HTR-8/SVneo (cell line): ENCODE data around the gene RNF224.
"Not testable (repeated sequence)": the region's sequence is repeated elsewhere in the genome, so short reads cannot be mapped to it uniquely, and the experiment has no call there.

Experiments
- DNase-seq: peaks from one replicate; pipeline ENCODE4 v3.0.0; 2011; ENCODE audit warnings: low spot score, mixed read lengths; ENCODE audit not compliant: insufficient read length
- FAIRE-seq: peaks from 2 replicates; lab custom pipeline; 2011; peaks lifted over from hg19 to GRCh38; lab: Jason Lieb, UNC

The RNF224 gene

DNA sequence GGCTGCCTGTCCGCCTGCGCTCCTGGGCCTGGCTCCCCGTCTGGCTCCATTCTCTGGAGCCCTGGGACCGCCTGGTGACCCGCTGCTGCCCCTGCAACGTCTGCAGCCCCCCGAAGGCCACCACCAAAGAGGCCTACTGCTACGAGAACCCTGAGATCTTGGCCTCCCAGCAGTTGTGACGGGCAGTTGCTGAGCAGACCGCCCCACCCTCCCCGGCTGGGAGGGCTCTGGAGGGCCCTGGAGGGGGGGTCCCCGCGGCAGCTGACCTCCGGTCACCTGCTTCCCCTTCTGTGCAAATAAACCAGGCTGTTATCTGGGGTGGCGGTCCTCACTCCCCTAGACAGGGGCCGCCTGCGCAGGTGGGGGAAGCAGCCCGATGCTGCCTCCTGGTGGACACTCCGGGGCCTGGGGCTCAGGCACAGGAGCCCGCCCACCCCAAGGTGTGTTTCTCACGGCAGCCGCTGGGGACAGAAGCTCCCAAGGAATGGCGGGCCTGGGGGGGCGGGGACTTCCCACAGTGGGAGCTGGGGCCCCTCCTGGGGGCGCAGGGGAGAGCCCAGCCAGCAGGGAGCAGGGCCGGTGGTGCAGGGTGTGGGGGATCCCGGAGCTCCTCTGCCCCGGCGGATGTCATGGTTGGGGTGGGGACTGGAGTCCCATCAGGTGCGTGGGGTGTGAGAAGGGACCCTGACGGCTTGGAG is 9.1 kb downstream of the RNF224 start:
- FAIRE-seq (no peak), DNase-seq (peak; percentile 79)

DNA sequence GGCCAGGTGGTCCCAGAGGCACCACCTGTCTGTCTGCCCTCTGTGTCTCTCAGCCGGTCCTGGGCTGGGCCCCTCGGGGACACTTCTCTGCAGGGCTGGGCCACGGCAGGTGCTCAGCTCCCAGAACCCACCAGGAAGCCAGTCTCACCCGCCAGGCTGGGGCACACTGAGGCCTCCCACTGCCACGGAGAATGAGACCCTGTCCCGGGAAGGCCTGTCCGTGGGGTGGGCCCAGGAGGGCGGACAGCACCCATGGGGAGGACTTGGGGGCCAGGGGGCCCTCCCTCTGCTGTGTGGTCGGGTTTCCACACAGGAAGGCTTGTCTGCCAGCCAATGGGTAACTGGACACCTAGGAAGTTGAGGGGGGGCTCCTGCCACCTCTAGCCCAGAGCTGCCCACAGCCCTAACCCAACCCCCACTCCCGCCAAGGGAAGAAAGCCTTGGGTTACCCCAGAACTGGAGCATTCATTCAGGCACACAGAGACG is 9.7 kb downstream of the RNF224 start:
- FAIRE-seq (no peak), DNase-seq (no peak)

DNA sequence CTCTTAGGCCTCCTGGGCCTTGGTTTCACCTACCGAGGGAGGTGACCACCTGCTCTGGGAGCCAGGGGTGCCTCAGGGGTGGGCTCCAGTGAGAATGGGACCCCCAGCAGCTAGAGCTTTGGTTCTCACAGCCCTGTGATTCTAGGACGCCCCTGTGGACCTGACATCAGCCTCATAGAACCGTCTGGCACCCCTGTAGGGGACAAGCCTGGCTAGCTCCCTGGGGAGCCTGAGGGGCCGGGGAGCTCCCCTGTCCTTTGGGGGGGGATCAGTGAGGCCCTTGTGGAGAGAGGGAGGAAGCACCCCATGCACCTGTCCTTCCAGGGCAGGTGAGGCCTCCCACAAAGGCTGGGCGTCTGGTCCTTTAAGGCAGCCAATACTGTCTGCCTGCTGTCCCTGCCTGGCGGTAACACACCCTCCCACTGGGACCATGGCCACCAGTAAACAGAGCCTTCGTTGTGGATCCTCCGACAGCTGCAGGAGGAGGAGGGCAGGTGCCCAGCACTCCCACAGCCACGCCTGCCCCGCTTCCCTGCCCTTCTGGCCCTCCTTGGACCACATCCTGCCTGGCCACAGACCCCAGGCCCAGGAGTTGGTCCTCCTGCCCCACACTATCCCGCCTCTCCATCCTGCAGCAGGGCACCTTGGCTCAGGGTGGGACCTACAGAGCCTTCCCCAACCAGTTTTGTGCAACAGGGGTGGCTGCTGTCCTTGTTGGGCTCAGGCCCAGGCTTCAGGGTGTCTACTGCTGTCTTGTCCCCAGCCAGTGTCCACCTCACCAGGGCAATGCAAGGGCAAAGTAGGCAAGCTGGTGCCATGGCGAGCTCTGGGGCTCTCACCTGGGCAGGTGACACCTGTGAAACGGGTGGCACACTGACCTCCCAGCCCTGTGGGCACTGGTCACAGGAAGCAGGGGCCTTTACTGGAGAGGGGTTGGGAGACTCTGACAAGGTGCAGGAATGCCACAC is 10.7 kb downstream of the RNF224 start:
- FAIRE-seq (no peak), DNase-seq (no peak)

DNA sequence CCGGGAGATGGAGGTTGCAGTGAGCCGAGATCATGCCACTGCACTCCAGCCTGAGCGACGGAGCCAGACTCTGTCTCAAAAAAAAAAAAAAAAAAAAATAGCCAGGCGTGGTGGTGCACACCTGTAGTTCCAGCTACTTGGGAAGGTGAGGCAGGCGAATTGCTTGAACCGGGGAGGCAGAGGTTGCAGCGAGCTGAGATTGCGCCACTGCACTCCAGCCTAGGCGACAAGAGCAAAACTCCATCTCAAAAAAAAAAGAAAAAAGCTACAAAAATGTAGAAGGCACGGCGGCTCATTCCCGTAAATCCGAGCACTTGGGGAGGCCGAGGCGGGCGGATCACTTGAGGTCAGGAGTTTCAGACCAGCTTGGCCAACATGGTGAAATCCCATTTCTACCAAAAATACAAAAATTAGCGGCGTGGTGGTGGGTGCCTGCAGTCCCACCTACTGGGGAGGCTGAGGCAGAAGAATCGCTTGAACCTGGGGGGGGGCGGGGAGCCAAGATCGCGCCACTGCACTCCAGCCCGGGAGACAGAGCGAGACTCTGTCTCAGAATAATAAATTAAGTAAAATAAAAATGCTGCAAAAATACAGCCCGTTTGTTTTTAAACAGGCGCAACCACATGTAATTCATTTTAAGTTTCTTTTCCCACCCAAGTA is 12.4 kb downstream of the RNF224 start:
- not testable (repeated sequence) for DNase-seq, FAIRE-seq

DNA sequence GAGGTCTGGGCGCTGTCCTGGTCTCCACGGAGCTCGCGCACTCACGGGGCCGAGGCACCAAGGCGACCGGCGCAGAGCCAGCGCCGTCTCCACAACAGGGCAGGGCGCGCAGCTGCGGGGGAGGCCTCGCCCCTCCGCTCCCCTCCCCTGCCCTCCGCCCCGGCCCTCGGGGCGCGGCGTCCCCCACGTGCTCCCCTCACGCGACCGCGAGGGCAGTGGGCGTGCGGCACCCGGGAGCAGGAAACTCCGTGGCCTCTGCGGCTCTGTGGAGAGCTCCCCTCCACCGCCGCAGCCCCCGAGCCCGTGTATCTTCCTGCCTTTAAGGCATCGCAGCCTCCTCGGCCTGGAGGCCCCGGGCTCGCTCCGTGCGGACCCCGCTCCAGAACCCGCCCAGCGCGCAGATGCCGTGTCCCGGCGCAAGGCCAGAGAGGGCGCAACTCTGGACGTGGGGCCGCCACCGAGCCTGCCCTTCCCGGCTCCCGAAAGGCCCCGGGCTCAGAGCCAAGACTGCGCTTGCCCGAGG is 13.1 kb downstream of the RNF224 start:
- FAIRE-seq: peak; percentile 48
- DNase-seq: peak; percentile 39

DNA sequence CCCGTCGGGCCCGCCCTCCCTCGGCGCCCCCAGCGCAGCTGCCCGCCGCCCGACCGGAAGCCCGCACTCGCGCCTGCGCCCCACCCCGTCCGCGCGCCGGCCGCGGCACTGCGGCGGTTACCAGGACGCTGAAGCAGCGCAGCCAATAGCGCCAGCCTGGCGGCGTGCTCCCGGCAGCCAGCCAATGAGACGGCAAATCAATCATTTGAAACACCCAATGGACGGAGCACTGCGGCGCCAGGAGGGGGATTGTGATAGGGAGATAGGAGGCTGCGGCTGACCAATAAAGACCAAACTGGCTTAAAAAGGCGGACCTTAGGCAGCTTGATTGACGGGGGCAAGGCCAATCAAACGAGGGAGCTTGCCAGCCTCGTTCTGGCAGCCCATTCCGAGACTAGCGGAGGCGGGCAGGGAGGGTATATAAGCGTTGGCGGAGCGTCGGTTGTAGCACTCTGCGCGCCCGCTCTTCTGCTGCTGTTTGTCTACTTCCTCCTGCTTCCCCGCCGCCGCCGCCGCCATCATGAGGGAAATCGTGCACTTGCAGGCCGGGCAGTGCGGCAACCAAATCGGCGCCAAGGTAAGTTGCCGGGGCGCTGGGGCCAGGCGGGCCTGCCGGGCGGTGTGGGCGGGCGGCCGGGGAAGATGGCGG is 13.7 kb downstream of the RNF224 start, which contains the start of gene TUBB4B:
TSS of gene TUBB4B (plus strand) at position 447 of the 649 bp plus-strand sequence. CDS start at position 521, 74 bp downstream.
- peak; percentile 99 for FAIRE-seq

DNA sequence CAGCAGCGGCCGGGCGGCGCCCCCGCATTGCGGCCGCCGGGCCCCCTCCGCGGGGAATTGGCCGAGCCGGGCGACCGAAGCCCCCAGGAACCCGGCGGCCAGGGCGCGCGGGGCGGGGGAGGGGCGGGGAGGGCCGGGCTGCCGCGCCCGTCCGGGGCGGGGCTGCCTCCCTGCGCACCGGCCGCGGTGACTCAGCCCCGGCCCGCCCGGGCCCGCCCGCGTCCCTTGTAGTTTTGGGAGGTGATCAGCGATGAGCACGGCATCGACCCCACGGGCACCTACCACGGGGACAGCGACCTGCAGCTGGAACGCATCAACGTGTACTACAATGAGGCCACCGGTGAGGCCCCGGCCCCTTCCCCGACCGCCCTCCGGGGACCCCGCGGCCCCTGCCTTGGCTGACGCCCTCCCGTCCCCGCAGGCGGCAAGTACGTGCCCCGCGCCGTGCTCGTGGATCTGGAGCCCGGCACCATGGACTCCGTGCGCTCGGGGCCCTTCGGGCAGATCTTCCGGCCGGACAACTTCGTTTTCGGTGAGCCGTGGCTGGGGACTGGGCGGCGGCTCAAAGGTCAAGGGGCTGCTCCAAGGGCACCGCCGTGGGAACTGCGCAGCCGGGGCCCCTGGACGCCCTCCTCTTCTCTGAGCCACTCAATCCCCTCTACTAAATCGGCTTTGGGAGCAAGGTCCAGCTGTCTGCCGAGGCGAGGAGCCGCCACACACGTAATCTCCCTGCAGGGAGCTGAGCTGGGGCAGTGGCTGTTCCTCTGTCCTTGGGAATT is 14.4 kb downstream of the RNF224 start:
- DNase-seq (peak; percentile 27), FAIRE-seq (no peak)

More for the DNA sequence above, 13.7 kb downstream of the RNF224 start, which contains the start of gene TUBB4B:
- peak; percentile 99 for DNase-seq

DNA sequence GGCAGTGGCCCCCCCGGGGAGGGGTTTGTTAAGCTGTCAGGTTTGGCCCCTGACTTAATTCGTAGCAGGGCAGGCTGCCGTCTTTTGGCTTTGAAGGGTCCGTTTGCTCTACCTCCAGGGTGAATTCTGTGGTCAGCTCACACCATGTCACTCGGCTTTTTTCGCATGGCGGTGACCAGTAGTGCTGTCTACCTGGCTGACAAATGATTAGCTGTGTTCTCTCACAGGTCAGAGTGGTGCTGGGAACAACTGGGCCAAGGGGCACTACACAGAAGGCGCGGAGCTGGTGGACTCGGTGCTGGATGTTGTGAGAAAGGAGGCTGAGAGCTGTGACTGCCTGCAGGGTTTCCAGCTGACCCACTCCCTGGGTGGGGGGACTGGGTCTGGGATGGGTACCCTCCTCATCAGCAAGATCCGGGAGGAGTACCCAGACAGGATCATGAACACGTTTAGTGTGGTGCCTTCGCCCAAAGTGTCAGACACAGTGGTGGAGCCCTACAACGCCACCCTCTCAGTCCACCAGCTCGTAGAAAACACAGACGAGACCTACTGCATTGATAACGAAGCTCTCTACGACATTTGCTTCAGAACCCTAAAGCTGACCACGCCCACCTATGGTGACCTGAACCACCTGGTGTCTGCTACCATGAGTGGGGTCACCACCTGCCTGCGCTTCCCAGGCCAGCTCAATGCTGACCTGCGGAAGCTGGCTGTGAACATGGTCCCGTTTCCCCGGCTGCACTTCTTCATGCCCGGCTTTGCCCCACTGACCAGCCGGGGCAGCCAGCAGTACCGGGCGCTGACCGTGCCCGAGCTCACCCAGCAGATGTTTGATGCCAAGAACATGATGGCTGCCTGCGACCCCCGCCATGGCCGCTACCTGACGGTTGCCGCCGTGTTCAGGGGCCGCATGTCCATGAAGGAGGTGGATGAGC is 15.2 kb downstream of the RNF224 start:
- FAIRE-seq (no peak), DNase-seq (no peak)

DNA sequence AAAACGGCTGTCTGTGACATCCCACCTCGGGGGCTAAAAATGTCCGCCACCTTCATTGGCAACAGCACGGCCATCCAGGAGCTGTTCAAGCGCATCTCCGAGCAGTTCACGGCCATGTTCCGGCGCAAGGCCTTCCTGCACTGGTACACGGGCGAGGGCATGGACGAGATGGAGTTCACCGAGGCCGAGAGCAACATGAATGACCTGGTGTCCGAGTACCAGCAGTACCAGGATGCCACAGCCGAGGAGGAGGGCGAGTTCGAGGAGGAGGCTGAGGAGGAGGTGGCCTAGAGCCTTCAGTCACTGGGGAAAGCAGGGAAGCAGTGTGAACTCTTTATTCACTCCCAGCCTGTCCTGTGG is 15.9 kb downstream of the RNF224 start:
- FAIRE-seq, DNase-seq: not testable (repeated sequence)

DNA sequence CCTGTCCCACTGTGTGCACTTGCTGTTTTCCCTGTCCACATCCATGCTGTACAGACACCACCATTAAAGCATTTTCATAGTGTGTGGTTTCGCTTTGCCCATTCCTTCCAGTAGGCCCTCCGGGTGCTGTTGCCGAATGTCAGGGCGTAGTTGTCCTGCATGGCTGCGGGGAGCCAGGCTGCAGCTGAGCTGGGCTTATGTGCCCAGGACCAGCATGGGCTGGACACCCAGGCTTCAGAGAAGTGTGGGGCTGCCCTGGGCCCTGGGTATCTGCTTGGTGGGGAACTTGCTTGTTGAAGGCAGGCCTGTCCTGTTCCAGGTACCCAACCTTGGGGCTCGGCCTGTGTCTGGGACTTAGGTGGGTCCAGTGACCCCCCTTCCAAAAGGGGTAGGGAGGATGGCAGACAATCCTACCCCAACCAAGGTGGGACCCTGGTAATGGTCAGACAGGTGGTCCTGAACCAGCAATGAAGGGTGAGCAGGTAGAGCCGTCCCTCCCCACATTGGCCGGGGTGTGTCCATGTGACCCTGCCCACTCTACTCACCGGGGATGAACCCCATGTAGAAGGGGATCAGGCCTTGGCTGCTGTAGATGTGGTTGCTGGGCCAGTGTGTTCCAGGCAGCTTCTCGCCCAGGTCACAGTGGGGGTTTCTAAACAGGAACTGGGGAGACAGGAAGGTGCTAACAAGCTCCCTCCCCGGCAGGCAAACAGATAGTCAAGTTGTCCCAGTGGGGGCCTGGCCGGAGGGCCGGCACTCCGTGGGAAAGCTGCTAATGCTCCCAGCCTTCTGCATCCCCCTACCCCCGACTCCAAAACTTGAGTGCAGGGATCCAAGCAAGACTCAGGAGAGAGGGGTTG is 16.6 kb downstream of the RNF224 start:
- no peak for DNase-seq
- peak; percentile 33 for FAIRE-seq

DNA sequence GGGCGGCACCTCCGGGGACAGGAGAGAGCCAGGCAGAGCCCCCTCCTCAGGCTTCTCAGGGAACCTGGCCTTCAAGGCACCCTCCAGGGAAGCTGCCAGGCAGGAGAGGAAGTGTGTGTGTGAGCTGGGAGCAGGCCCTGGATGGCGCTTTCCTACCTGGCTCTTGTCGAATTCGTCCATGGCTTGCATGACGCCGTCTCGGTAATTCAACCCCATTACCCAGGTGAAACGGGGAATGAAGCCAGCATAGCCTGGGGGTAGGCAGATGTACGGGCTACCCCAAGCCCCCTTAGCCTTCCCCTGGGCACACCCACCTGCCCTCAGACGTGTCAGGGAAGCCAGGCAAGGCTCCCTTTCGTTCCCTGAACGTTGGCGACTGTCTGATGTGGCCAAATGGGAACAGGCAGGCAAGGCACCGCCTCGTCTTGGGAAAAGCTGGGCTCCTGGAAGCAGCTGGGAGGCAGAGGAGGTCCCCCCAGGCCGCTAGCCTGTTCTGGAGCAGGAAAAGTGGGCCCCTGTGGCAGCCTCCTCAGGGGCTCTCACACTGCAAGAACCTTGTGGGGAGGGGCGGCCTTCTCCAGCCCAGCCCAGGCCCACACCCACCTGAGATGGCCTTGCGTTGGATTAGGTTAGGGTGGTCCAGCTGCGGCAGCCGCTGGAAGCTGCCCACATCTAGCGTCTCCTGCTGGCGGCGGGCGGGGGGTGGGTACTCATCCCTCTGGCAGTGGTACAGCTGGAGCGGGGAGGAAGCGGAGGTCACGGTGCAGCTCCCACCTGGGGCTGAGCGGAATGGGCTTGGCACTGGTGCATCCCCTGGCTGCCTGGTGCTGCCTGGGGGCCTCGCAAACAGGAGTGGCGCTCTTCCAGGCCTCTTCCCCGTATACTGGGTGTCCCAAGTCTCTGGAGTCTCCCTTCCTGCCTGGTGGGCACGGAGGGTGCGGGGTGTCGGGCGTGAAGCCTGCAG is 17.5 kb downstream of the RNF224 start:
- no peak for DNase-seq
- FAIRE-seq: no peak

DNA sequence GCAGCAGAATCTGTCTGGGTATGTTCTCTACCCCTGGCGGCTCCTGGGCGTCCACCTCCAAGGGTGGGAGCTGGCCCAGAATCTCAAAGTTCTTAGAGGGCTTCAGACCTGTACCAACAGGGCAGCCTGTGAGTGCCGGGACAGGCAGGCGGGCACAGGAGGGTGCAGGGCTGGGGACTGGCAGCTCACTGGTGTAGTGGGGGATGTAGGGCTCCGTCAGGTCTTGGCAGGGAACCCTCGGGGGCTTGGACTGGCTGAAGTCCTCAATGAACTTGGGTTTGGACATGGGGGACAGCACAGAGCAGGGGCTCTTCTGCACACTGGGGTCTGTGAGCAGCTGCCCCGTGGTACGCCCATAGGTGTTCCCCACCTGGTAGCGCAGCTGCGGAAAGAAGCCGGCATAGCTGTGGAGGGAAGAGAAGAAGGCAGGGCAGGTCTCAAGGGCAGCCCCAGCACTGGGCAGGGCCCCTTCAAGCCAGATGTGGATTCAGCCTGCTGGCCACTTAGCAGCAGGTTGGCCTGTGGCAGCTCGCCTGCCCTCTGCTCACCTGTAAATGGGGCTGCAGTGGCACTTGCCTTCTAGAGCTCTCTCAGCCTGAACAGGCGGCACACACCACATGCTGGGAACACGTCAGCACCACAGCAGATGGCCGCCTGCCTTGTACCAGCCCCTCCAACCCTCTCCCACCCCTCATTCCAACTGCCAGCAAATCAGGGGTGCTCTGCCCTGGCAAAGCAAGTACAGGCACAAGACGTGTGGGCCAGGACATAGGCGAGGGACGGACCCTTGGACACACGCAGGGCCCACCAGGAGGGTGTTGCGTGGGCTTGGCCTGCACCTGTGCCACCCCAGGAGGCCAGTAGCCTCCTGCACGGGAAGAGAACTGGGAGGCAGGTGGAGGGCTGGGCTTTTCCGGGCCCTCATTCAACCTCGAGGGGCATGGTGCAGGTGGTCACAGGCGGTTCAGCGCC is 18.4 kb downstream of the RNF224 start:
- FAIRE-seq (no peak), DNase-seq (no peak)

DNA sequence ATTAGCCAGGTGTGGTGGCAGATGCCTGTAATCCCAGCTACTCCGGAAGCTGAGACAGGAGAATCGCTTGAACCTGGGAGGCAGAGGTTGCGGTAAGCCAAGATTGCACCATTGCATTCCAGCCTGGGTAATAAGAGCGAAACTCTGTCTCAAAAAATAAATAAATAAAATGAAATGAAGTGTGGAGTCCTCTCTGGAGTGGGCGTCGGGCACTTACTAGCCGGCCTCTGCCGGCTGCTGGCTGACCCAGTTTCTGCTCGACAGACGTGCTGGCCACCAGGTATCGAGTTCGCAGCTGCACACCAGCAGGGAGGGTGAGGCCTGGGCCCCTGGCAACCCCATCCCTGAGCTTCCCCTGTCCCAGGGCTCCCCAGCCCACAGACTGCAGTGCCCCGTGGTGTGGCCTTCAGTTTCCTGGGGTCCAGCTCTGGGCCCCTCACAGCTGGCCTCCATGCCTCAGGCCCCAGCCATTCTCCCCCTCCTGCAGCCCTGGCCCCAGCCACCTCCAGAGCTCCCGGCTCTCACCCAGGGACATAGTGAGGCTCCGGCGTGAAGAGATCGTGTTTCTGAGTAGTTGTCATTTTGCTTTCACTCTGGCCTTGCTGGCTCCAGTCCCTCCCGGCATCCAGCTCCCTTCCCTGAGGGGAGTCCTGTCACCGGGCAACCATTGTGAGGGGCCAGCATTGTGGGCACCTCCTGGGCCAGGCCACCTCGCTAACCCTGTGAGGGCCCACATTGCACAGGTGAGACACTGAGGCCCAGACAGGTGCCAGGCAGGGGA is 20.0 kb downstream of the RNF224 start:
- FAIRE-seq: no peak

DNA sequence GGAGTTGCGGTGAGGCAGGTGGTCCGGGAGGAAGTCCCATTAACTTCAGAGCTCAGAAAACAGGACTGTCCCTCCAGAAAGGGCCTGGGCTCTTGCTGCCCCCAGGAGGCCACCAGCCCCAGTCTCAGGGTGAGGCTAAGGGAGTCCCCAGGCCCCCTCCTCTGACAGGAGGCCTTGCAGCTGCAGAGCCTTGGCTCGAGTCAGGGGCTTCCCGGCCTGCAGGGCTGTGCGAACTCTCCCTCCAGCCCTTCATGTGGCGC is 20.5 kb downstream of the RNF224 start:
- DNase-seq: no peak
- FAIRE-seq: no peak

More for the DNA sequence above, 20.0 kb downstream of the RNF224 start:
- no peak for DNase-seq
